HG02798 (cell line): ENCODE results near the gene SEMA4C.

Source experiments
- ATAC-seq: cut with Tn5 transposase; IDR thresholded peaks from one replicate; pipeline ENCODE4 v1.9.1; 2021; ENCODE audit warnings: mild to moderate bottlenecking; ENCODE audit not compliant: unreplicated experiment, poor library complexity

The SEMA4C gene, protein sequence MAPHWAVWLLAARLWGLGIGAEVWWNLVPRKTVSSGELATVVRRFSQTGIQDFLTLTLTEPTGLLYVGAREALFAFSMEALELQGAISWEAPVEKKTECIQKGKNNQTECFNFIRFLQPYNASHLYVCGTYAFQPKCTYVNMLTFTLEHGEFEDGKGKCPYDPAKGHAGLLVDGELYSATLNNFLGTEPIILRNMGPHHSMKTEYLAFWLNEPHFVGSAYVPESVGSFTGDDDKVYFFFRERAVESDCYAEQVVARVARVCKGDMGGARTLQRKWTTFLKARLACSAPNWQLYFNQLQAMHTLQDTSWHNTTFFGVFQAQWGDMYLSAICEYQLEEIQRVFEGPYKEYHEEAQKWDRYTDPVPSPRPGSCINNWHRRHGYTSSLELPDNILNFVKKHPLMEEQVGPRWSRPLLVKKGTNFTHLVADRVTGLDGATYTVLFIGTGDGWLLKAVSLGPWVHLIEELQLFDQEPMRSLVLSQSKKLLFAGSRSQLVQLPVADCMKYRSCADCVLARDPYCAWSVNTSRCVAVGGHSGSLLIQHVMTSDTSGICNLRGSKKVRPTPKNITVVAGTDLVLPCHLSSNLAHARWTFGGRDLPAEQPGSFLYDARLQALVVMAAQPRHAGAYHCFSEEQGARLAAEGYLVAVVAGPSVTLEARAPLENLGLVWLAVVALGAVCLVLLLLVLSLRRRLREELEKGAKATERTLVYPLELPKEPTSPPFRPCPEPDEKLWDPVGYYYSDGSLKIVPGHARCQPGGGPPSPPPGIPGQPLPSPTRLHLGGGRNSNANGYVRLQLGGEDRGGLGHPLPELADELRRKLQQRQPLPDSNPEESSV

GRCh38 chr2:96869822-96870625 is at the start of gene SEMA4C:
Gene SEMA4C (minus strand): TSS chr2:96870080. CDS start chr2:96867886, 2,194 bp downstream.
- peak; percentile 21 for ATAC-seq

GRCh38 chr2:96918754-96919550 is 49.1 kb upstream of the SEMA4C start:
- ATAC-seq: no peak

DNA sequence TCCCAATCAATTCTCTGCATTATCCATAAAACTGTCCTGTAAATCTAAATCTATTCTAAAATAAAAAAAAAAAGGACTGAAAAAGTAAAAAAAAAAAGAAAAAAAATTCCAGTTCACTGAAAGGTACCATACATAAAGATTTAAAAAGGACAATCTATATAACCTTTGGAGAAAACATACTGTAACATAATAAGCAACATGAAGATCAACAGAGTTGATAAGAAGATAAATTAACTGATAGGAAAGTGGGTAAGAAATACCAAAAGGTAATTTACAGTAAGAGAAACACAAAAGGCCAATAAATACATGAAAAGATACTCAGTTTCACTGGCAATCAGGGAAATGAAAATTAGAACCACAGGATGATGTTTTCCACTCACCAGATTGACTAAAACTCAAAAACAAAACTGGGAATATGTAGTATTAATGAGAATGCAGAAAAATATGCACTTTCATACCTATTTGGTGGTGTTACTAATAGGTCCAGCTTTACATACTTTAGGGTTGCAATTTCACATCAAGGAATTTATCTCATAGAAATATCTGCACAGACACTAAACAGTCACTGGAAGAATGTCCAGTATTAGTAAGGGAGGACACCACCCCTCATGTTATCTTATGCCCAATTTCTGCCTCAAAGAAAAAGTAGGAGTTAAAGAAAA is 48.3 kb upstream of the SEMA4C start:
- ATAC-seq: no peak

DNA sequence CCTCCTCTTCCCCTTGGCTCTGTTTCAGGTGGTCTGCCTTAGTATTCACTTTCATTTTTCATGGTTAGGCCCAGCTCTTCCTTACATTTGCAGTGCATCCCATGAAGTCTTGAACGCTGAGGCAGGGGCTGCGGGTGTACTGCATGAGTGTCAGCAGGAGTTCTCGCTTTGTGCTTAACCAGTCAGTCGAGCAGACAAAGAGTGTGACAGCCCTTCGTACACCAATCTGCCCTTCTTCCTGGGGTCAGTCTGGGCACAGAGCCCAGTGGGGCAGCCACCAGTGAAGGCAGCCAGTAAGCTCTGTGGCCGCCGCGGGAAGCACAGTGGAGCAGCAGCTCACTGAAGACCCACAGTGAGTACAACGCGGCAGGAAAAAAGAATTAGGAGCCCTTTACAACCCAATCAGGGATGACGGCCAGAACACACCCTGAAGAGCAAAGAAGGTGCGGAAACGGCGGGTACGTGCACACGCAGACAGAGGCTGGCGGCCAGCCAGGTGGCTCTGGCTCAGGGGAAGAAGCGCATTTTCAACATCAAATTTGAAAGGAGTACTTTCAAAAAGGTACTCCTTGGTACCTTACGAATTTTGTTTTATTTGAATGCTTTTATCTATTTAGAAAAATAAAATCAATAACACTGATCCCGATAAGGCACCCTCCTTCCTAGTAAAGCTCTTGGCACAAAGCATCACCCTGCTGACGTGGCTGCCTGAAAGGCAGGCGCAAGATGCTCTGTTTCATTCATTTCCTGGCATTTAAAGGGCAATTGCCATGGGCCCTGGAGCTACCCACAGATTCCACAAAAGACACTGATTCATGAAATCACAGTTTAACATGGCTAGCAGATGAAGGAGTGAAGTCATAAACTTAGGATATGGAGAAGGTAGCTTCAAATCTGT is 47.0 kb upstream of the SEMA4C start:
- ATAC-seq: no peak

DNA sequence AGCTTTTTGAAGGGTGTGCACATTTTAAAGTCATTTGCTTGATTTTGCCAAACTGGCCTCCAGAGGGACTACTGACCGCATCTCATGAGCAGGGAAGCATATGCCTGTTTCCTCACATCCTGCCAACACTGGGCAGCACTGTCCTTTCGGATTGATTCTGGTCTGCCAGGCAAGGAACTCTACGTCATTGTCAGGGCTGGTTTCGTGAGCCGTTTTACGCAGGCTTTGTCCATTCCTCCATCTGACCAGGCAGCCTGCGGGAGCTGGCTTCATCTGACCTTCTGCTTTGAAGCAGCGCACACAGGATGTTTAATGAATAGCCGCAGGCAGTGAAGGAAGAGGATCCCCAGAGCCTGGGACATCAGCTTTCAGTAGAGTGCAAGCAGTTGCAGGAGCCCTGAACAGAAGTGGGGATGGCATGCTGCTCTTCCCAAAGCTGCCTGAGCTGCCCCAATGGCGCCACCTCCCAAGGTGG is 46.3 kb upstream of the SEMA4C start:
- no peak for ATAC-seq

- ATAC-seq: no peak
Observed at GRCh38 chr2:96914332-96914731, 44.5 kb upstream of the SEMA4C start.

- ATAC-seq: no peak
Observed at GRCh38 chr2:96913398-96914202, 43.7 kb upstream of the SEMA4C start.

DNA sequence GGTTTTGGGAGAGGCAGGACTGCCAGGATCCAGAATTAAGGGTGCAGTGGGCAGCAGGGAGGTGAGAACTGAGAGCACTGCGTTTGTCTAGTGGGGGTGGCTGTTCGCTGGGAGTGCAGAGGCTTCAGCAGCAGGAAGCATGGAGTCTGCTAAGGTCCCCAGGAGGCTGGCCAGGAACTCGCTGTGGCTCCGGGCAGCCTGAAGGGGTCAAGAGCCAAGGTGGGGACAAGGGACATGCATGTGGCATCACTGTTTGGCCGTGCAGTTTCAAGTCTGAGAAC is 43.2 kb upstream of the SEMA4C start:
- no peak for ATAC-seq

GRCh38 chr2:96912346-96913116 is 42.7 kb upstream of the SEMA4C start:
- no peak for ATAC-seq

DNA sequence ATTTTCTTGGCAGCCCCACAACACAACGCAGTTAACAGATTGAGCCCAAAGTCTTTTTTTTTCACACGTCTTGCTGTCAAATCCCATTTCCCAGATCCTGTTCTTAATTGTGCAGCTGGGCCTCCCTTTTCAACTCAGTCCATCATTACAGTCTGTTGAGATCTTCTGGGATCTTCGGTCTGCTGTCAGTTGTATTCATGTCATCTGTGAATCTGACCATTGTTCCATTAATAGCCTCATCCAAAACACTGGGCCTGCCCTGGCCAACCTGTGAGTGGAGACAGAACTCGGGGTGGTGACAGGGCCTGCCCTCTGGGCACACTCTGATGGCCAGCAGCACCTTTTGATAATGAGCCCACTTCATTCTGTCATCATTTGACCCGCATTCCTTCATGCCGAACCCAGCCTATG is 39.7 kb upstream of the SEMA4C start:
- ATAC-seq: no peak

GRCh38 chr2:96907115-96908041 is 37.5 kb upstream of the SEMA4C start:
- no peak for ATAC-seq

DNA sequence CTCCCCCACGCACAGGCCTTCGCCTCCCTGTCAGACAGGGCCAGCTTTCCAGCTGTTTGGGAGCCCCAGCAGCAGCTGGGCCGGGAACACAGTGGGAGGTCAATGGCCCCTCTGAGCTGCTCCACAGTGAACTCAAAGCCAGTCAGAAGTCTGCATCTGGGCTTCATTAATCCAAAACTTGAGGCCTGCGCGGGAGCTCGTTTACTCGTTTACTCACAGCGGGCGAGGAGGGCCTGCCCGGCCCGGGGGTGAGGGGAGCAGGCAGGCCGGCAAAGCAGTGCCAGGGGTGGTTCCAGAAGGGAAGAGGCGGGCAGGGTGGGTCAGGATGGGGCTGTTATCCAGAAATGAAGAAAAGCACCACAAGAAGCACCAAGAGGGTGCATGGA is 36.8 kb upstream of the SEMA4C start:
- no peak for ATAC-seq

DNA sequence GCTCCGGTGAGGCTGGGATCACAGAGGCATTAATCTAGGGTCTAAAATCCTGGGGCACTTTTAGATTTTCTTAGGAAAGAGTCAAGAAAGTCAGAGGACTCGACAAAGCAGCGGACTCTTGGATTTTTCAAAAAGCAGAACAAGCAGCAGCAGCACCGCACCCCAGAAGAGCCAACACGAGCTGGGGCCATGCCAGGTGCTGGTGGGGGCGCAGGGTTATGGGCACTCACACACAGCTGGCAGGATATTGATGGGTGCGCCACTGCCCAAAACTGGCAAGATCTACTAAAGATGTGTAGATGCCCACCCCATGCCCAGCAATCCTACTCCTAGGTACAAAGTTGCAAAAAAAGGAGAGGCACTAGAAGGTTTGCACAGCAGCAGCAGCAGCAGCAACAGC is 33.9 kb upstream of the SEMA4C start:
- ATAC-seq: no peak

GRCh38 chr2:96903318-96903717 is 33.4 kb upstream of the SEMA4C start:
- no peak for ATAC-seq

DNA sequence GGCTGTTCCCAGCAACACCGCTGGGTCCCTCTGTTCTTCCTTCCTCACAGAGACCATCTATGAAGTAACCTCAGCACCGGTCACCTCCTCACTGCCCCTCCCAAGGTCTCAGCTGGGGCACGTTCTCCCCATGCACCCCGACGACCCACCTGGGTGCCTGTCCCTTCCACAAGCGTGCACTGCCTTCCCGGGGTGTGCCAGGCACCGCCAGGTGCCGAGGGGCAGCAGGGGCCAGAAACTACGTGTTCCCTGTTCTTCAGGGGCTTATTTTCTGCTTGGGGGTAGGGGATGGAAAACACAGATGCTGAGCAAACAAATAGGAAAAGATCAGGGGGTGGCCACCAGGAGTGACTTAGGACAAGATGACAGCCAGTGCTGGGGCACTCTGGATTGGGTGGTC is 30.4 kb upstream of the SEMA4C start:
- ATAC-seq: no peak

GRCh38 chr2:96899413-96899741 is 29.5 kb upstream of the SEMA4C start:
- no peak for ATAC-seq
